BE2C (cell line): Measurements from ENCODE around the gene CEP57.

Experiments
- DNase-seq: peaks from one replicate; pipeline ENCODE4 v3.0.0-alpha.2; 2020
- H3K27me3 ChIP-seq: fragments of 250-450 bp; sonication (Bioruptor Pico); 2 replicates; pipeline ENCODE4 v1.5.1; 2020; ENCODE audit warnings: mild to moderate bottlenecking
- H3K36me3 ChIP-seq: fragments of 250-450 bp; sonication (Bioruptor Pico); 2 replicates; pipeline ENCODE4 v1.5.1; 2020; ENCODE audit warnings: mild to moderate bottlenecking
- H3K4me1 ChIP-seq: fragments of 250-450 bp; sonication (Bioruptor Pico); 2 replicates; pipeline ENCODE4 v1.5.1; 2020
- H3K4me3 ChIP-seq: 2 replicates; pipeline ENCODE4 v1.5.1; 2011; ENCODE audit warnings: low read depth, low read length
- H3K9me3 ChIP-seq: fragments of 250-450 bp; sonication (Bioruptor Pico); 2 replicates; pipeline ENCODE4 v1.5.1; 2020
- TF ChIP-seq, protein P1 (sequence below): IDR thresholded peaks from 2 replicates; pipeline ENCODE4 v1.5.1; 2012; ENCODE audit warnings: mild to moderate bottlenecking, low read depth, low read length

Gene CEP57

GRCh38 chr11:95766701-95767100 lies 23.6 kb upstream of the CEP57 start:
- no peak for DNase-seq
- H3K36me3 ChIP-seq, result peaks cover 8% of the 10 kb centered on the region; the same call in 1 of the 2 replicates
- H3K4me3 ChIP-seq, result no peak overlapping the region
- H3K4me1 ChIP-seq, result peaks cover 4% of the 10 kb centered on the region; the same call in 1 of the 2 replicates
- no peaks in the 10 kb centered on the region for H3K9me3 ChIP-seq
- H3K27me3 ChIP-seq, result no peaks in the 10 kb centered on the region
- TF ChIP-seq, protein P1, sequence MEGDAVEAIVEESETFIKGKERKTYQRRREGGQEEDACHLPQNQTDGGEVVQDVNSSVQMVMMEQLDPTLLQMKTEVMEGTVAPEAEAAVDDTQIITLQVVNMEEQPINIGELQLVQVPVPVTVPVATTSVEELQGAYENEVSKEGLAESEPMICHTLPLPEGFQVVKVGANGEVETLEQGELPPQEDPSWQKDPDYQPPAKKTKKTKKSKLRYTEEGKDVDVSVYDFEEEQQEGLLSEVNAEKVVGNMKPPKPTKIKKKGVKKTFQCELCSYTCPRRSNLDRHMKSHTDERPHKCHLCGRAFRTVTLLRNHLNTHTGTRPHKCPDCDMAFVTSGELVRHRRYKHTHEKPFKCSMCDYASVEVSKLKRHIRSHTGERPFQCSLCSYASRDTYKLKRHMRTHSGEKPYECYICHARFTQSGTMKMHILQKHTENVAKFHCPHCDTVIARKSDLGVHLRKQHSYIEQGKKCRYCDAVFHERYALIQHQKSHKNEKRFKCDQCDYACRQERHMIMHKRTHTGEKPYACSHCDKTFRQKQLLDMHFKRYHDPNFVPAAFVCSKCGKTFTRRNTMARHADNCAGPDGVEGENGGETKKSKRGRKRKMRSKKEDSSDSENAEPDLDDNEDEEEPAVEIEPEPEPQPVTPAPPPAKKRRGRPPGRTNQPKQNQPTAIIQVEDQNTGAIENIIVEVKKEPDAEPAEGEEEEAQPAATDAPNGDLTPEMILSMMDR, result no peak

DNA sequence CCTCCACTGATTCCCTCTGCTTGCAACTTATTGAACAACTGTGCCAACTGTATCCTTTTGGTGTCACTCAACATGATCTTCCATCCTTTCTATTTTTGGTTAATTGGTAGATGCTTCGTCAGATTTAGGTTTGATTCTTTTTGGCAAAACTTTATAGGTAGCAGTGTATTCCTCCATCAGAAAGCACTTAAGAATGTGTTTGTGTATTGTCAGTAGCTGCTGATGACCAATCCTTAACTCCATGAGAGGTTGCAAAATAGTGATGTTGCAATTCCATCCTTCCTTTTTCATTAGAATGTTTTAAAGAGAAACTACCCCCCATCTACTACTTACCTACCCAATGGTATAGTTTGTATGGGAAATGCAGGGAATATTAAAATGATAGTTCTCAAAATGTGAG lies 22.8 kb upstream of the CEP57 start:
- no peak overlapping the region for H3K4me3 ChIP-seq
- no peak for DNase-seq
- TF ChIP-seq, protein P1, result no peak
- H3K4me1 ChIP-seq, result peaks cover 4% of the 10 kb centered on the region; the same call in 1 of the 2 replicates
- peaks cover 8% of the 10 kb centered on the region; the same call in 1 of the 2 replicates for H3K36me3 ChIP-seq
- H3K27me3 ChIP-seq, result no peaks in the 10 kb centered on the region
- no peaks in the 10 kb centered on the region for H3K9me3 ChIP-seq

DNA sequence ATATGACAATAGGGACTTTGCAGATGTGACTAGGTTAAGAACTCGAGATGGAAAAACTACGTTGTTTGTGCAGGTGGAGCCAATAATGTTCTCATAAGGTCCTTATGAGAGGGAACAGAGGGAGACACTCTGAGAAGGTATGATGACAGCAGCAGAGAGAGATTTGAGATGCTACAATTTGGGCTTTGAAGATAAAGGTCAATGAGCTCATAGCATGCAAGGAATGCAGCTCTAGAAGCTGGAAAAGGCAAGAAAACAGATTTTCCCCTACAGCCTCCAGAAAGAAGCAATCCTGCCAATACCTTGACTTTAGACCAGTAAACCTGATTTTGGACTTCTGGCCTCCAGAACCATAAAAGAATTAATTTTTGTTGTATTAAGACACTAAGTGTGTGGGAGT lies 21.8 kb upstream of the CEP57 start:
- H3K36me3 ChIP-seq, result peaks cover 8% of the 10 kb centered on the region; the same call in 1 of the 2 replicates
- no peaks in the 10 kb centered on the region for H3K9me3 ChIP-seq
- DNase-seq, result no peak
- H3K27me3 ChIP-seq, result no peaks in the 10 kb centered on the region
- no peak overlapping the region for H3K4me3 ChIP-seq
- TF ChIP-seq, protein P1, result no peak
- H3K4me1 ChIP-seq, result peaks cover 4% of the 10 kb centered on the region; the same call in 1 of the 2 replicates

DNA sequence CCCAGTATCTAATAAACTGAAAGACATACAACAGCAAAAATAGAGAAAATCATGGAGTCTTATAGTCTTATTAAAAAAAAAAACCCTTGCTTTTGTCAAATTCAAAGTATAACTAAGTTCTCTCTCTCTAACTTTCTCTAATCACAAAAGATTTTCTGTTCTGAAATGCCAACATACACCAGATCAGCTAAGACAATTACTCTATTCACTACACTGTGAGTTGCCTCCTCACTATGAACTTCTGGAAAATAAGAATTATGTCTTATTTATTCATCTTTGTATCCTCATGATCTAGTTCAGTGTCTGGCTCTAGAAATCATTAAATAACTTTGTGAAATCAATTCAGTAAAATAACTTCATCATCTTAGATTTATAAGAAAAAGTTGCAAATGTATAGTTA lies 13.4 kb upstream of the CEP57 start:
- Histone ChIP-seq H3K27me3 (no peaks in the 10 kb centered on the region), H3K4me1 (no peaks in the 10 kb centered on the region; the same call in 1 of the 2 replicates), H3K36me3 (peaks cover 58% of the 10 kb centered on the region), H3K9me3 (no peaks in the 10 kb centered on the region), H3K4me3 (no peak overlapping the region)
- DNase-seq, result no peak
- TF ChIP-seq, protein P1, result no peak

DNA sequence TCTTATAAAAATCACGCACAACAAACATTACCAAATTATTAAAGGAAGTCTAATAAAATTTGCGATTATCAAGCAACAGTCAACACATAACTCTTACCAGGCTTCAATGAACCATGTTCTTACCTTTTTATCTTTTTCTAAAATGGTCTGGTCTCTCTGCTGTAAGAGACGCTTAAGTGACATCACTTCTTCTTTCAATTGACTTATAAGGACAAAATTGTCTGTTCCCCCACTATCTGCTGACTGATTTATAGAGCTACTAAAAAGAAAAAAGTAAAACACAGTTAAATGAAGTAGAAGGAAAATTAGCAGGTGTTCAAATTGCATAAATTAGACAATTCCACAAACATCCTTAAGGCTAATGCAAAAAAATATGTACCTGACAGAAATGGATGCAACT lies 11.6 kb upstream of the CEP57 start:
- TF ChIP-seq, protein P1, result no peak
- no peak for DNase-seq
- Histone ChIP-seq H3K27me3 (no peaks in the 10 kb centered on the region), H3K4me1 (no peaks in the 10 kb centered on the region; the same call in 1 of the 2 replicates), H3K4me3 (no peak overlapping the region), H3K36me3 (peaks cover 75% of the 10 kb centered on the region), H3K9me3 (no peaks in the 10 kb centered on the region)

GRCh38 chr11:95780544-95780943 lies 9.8 kb upstream of the CEP57 start:
- Histone ChIP-seq H3K9me3 (no peaks in the 10 kb centered on the region), H3K4me3 (no peak overlapping the region), H3K36me3 (peaks cover 77% of the 10 kb centered on the region), H3K4me1 (no peaks in the 10 kb centered on the region; the same call in 1 of the 2 replicates), H3K27me3 (no peaks in the 10 kb centered on the region)
- TF ChIP-seq, protein P1, result no peak
- no peak for DNase-seq
